ENCODE results near the gene MPP4.

The MPP4 gene, protein sequence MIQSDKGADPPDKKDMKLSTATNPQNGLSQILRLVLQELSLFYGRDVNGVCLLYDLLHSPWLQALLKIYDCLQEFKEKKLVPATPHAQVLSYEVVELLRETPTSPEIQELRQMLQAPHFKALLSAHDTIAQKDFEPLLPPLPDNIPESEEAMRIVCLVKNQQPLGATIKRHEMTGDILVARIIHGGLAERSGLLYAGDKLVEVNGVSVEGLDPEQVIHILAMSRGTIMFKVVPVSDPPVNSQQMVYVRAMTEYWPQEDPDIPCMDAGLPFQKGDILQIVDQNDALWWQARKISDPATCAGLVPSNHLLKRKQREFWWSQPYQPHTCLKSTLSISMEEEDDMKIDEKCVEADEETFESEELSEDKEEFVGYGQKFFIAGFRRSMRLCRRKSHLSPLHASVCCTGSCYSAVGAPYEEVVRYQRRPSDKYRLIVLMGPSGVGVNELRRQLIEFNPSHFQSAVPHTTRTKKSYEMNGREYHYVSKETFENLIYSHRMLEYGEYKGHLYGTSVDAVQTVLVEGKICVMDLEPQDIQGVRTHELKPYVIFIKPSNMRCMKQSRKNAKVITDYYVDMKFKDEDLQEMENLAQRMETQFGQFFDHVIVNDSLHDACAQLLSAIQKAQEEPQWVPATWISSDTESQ

DNA sequence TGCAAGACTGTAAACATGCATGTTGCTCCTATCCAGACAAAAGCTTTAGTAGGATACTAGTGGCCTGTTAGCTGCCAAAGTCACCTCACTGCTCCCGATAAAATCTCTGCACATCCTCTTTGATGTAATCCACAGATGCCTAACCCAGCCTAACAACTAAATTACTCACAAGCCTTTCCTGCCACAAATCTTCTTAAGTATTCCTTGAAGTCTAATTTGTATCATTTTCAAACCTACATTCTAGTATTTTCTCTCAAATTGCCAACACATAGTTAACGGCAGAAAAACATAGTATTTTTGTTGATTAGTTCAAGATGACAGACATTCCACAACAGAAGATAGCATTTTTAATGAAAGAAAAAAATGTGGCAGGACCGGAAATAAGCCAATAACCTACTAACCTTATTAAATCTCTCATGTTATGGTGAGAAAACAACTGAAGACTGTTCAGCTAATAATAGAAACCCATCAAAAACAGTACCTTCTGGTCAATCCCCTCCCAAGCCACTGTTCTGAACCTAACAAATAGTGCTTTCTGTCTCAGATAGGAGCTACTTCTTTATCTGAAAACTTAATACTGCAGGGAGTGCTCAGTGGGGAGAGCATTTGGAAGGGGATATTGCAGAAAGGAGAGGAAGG lies at the start of gene MPP4:
MPP4 (minus strand) TSS at position 57 of the 639 bp plus-strand sequence. CDS start 4,690 bp downstream, outside the sequence.
- DNase-seq (ENCODE audit: low spot score): no peak

DNA sequence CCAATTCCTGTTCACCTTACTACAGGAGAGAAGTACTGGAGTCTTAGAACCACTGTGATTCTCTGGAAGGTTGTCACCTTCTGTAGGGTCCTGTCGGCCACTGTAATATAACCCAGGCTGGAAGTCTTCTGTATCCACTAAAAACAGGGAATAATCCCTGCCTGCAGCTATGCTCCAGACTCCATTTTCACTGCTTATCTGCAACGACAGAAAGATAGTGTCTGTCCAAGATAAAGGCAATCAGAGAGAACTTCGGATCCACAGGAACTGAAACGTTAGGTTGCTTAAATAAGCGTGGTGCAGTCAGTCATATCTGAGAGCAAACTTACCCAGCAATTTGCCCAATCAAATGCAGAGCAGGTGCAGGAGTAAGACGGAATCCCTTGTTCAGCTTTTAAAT lies 48.1 kb upstream of the MPP4 start:
- no peak for DNase-seq (ENCODE audit: low spot score)

DNA sequence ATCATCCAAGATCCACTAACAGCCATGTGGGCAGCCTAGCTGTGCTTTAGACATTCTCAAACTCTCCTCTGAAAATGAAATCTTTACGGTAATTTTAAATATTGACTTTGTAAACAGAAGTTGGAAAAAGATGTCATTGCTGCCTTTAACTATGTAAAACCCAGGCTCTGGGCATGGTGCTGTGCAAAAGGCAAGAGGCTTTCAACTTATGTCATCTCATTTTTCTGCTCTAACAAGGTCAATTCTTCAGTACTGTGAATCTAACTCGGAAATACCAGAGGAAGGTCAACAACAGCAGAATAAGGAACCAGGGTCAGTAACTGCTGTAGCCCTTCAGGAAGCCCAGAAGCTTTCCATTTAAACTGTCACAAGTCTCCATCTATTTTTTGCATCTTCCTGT lies 37.0 kb upstream of the MPP4 start:
- DNase-seq (ENCODE audit: low spot score): no peak

DNA sequence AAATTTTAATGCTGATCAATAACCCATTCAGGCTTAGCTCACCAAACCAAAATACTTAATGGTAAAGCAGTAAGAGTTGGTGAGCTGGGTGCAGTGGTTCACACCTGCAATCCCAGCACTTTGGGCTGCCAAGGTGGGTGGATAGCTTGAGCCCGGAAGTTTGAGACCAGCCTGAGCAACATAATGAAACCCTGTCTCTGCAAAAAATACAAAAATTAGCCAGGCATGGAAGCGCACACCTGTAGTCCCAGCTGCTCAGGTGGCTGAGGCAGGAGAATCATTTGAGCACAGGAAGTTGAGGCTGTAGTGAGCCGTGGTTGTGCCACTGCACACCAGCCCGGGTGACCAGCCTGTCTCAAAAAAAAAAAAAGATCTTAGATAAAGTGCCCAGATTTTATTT lies 35.7 kb upstream of the MPP4 start:
- no peak for DNase-seq (ENCODE audit: low spot score)

DNA sequence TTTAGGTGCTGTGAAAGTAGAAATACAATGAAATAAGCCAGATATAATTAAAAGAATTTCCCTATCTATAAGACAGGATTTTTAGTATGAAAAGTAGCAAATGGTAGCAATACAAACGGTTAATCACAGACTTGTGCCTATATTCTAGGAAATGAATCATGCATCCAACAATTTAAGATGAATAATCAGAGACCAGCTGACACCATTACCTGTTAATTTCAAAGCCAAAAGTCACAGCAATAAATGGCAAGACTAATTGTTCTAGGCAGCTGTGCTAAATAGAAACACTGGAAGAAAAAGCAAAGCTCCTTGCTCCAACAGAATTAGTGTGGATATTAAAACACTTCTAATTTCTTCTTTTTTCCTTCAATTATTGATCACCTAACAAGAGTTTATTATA lies 35.1 kb upstream of the MPP4 start:
- DNase-seq (ENCODE audit: low spot score): no peak

DNA sequence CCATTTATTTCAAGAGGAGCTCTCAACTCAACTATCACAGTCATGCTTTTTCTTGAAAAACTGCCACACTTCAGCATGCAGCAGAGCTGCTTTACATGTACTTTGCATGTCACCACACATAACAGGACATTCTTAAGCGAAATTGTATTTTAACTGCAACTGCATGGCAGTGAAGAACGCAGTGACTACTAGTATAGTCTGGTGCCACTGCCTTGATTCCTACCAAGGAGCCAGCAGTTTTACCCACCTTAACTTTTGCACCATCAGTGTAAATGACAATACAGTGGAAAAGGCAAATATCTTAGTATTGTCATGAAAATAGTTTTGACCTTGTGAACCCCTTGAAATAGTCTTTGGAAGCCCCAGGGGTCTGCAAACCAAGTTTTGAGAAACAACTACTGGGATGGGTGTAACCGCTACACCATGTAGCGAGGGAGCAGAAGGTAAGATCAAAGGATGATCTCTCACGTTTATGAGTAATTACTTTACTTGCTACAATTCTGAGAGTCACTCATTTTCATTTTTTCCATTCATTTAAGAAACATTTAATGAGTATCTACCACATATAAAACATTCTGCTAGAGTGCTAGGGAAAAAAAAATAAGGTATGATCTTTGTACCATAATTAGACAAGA lies 32.3 kb upstream of the MPP4 start:
- no peak for DNase-seq (ENCODE audit: low spot score)

DNA sequence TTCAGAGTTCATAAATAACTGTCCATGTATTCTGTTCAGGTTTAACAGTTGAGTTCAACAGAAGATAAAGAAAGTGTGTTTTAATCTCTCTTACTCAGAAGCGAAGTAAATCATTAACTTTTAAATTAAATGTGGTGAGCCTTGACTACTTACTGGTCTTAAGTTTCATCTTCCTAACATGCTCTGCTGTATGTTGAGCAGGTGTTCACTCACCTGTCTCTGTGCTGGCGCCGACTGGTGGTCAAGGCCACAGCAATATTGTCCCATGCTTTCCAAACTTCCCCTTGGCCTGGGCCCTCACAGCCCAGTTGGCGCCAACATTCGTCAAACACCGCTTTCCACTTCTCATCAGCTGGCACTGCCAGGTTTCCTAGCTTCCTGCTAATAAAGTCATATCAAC lies 17.0 kb upstream of the MPP4 start:
- no peak for DNase-seq (ENCODE audit: low spot score)

DNA sequence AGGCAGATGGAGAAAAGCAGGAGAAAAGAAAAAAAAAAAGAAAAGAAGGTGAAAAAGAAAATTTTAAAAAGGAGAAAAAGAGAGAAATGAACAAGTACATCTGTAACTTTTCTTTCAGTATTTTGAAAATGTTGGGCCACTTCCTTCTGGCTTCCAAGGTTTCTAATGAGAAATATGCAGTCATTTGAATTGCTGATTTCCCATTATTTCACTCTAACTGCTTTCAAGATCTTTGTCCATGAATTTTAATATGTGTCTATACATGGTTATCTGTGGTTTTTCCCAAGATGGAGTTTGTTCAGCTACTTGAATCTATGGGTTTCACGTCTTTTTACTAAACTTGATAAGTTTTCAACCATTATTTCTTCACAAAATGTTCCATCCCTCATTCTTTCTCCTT lies 14.3 kb upstream of the MPP4 start:
- DNase-seq (ENCODE audit: low spot score): no peak

DNA sequence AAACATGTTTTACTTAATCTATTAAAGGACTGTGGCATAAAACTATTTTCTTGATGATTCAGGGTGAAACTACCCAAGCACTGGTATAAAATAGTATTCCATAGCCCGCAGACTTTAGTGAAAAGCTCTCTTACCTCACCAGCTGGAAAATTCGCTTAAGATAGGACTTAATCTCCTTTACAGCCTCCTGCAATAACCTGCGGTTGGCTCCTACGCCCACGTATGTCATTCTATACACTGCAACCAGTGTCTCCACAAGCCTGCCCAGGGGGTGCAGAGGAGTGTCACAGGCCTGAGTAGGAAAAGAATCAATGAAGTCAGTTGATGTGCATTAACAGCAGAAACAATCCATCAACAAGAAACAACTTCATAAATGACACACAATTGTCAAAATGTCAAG lies 11.3 kb upstream of the MPP4 start:
- DNase-seq (ENCODE audit: low spot score): no peak

DNA sequence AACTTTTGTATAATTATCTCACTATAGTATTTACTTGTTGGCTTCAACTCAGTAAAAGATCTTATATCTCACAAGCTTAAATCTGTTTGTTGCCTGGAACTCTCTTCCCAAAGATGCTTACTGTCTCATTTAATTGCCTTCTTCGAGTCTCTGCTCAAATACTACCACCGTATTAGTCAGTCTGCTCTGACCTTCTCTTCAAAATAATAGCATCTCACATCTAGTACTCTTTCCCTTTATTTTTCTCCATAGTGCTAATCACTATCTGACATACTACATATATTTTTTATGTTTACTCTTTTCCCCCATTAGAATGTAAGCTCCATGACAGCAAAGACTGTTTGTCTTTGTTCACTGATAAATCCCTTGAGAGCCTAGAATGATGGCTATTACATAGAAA lies 10.6 kb upstream of the MPP4 start:
- DNase-seq (ENCODE audit: low spot score): no peak

DNA sequence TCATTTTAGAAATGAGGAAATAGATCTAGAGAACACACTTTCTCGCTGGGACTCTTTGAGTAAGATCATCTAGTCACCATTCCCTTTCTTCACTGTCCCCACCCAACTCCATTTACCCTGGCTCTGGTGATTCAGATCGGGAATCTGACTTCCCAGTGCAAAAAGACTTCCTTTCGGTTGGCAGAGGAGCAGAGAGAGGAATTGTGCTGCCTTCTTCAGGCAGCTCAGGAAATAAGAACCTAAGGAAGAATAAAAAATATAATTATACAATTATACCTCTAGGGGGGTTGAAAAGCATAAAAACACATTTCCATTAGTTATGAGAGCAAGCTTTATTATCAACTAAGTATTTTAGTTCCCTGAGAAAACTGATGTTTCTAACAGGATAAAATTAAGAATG lies 9.3 kb upstream of the MPP4 start:
- DNase-seq (ENCODE audit: low spot score): peak; percentile 49

DNA sequence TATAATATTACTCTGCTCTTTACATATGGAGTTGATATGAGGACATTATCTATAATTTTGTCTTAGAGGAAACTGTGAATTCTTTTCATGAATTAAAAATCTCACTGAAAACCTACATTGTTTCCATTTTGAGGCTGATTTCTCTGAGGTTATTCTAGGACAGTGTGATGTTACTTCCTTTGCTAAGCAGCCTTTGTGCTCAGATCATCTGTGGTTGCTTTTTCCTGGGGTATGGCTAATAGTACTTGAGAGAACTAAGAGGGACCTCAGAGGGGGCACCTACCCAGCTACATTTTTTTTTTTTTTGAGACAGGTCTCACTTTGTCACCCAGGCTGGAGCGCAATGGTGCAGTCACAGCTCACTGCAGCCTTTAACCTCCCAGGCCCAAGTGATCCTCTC lies 8.7 kb upstream of the MPP4 start:
- no peak for DNase-seq (ENCODE audit: low spot score)

DNA sequence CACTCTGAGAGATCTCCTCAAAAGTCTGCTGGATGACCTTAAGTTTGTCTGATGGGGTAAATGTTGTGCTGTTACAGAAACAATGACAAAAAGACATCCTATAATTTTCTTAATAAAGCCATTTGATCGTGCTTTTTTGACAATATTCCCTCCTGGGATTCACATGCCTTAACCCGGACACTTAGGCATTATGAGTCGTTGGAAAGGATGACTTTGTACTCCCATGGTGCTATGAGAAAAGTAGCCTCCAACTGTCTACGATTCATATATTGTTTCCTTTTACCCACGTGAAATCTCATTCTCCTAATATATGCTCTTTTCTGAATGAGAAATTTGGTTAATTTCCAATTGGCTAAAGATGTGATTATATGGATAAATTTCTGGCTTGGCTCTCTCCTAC lies 6.1 kb upstream of the MPP4 start:
- no peak for DNase-seq (ENCODE audit: low spot score)

DNA sequence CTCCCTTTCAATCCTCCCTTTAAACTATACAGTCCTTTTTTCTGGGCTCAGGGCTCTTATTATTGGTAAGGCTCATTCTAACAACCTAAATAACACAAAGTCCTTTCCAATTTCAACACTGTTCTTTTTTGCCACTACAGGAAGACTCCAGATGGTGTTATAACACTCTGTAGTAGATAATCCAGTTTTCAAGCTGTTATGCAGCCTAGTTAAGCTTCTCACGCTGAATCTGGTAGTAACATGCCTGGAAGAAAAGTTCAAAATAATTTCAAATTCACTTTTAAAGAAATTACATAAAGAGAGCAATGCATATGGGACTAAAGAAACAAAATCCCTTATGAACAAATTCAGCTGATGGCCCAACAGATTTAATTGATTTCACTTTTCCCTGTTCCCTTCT lies 3.2 kb upstream of the MPP4 start:
- no peak for DNase-seq (ENCODE audit: low spot score)

DNA sequence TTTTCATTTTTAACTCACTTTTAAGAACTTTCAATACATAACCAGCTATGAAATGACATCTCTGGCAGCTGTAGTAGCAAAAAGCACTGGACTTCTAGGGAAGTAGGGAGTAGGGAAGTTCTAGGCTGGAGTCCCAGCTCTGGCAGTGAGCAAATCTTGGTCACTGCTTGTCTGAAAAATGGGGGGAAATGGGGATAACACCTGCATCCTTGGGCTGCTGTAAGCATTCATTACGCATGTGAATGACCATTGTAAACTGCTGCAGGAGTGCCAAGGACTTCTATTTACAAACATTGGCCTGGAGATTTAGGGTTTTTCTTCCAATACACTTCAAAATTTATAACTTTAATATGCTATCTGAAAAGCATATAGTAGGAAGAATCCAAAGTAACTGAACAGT lies 972 bp upstream of the MPP4 start:
- no peak for DNase-seq (ENCODE audit: low spot score)

DNA sequence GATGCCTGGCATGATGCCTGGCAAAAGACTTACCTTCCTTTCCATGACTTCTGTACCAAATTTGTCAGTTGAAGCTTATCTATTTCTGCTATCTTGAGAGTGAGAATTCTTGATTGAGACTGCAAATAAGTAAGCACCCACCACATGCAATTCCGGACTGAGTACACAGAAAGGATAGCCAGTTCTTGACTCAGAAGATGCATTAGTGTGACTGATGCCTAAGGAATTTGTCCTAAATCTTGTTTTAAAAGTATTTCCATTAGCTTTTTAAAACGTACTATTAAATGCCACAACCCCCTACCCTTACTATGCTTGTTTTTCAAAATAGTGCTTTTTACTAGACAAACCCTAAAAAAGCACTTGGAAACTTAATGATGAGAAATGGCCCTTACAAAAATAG lies 545 bp downstream of the MPP4 start:
- DNase-seq (ENCODE audit: low spot score): peak; percentile 31

DNA sequence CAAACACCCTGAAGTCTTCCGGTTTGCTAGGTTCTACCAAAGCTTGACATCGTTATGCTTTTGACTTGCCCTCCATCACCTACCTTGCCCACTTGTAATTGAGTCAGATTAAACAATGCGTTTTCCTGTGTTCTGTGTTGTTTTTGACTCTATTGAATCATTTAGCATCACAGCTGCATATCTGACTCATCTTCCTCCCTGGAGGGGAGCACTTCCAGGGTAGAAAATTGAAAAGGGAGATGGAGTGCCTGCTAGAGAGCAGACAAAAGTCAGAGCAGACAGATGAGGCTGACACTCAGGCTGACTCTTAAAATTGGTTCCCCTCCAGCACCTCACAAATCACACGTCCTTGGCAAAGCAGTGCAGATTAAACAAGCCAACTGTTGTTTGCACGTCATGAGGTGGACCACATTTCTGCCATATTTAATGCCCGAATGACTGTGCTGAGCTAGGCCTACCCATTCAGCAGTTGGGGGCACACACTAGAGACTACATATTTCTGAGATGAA lies 2.2 kb downstream of the MPP4 start:
- peak; percentile 41 for DNase-seq (ENCODE audit: low spot score)

DNA sequence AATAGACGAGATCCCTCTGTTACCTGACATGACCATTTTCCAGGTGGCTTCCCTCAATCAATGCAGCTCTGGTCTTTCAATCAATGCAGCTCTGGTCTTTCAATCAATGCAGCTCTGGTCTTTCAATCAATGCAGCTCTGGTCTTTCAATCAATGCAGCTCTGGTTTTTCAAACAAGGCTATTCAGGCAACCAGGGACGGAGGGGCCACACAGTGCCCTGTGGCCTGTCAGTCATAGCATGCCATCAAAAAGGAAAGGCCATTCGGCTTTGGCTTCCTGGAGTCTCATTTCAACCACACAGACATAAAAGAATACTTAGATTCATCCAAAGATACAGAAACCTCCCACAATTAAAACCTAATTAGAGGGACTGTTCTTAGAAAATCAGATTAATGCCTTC lies 13.3 kb downstream of the MPP4 start:
- DNase-seq (ENCODE audit: low spot score): no peak

DNA sequence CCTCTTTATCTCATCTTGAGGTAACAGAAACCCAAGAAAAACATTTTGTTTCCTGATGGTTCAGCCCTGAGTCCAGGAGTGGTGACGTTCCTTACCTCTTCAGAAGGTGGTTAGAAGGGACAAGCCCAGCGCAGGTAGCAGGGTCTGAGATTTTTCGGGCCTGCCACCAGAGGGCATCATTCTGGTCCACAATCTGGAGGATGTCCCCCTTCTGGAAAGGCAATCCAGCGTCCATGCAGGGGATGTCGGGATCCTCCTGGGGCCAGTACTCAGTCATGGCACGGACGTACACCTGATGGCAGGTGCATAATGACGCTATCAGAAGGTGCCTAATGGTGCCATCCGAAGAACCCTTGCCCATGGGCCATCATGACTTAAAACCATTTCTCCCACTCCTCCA lies 17.7 kb downstream of the MPP4 start:
- no peak for DNase-seq (ENCODE audit: low spot score)

DNA sequence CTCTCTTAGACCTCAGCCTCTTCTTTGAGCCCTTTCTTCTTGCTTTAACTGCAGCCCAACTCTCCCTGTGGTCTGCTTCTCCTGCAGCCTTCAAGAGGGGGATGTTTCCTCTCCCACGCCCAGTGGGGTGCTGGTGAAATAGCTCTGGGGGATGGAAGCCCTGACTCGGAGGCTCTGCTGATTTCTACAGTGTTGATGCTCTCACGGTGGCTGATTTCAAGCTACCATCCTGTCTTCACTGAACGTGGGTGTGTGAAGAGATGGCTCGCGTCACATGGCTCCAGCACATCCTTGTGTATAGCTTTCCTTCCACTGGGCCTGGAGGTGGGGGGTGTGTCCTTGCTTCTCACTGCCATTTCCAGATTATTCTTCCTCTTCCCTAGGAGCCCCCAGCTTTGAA lies 20.0 kb downstream of the MPP4 start:
- no peak for DNase-seq (ENCODE audit: low spot score)

DNA sequence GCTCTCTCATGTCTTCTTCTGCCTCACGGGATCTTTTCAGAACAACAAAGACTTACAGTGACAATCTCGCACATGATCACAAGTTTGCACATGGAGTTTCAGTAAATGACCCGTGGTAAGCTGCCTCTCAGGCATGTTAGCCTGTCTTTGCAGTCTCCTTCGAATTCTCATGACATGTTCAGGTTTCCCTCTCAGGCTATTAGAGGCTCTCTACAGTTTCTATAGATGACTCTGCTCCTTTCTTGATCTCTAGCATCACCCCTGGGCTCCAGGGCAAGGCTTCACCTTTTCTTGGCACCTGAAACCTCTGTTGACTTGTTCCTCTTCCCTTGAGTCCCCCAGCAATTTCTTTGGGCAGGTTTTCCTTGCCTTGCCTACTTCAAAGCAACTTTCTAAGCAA lies 23.0 kb downstream of the MPP4 start:
- no peak for DNase-seq (ENCODE audit: low spot score)

DNA sequence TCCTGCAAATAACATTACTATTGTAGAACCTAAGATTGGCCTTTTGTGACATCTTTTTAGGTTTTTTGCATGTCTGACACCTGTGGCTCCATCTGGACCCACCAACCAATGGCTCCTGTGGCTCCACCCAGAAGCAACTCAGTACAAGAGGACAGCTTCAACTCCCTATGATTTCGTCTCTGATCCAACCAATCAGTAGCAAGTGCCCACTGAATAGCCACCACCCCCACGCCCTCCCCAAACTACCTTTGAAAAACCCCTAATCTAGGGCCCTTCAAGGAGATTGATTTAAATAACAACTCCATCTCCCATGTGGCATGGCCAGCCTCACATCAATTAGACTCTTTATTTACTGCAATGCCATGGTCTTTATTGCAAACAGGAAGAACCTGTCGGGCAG lies 23.6 kb downstream of the MPP4 start:
- DNase-seq (ENCODE audit: low spot score): no peak

DNA sequence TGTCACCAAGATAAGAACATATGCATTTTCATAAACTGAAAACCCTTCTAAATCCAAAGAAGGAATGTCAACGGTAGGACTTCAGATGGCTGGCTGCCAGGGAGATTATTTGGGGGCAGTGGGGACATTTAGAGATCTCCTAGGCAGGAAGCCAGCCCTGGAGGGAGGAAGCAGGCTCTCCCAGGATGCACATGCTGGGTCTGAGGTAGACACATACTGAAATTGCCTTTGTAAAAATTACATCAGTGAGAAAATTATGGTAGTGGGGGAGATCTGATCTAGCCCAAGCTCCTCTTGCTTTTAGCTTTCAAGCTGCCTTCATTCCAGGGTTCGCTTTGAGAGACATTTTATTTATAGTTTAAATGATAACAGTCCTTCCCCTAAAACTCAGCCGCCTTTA lies 24.1 kb downstream of the MPP4 start:
- no peak for DNase-seq (ENCODE audit: low spot score)
